Suprapubic skin (tissue), 4 donors: ENCODE measurements around the gene ANTXR1. TPM values are rescaled to one million over a fixed set of nuclear protein-coding genes. Genes with fewer than 3 reads are reported as not detected.

Source experiments
- DNase-seq, 2 donors: peaks; one replicate each; pipeline ENCODE4 v3.0.0-alpha.2; 2019; ENCODE audit warnings: low spot score in 2 of 2
- H3K27ac ChIP-seq: fragments of 200-600 bp; sonication (generic); one replicate; pipeline ENCODE4 v1.5.1; 2019
- H3K27me3 ChIP-seq: fragments of 200-600 bp; sonication (generic); one replicate; pipeline ENCODE4 v1.5.1; 2019
- H3K36me3 ChIP-seq: fragments of 200-600 bp; sonication (generic); one replicate; pipeline ENCODE4 v1.5.1; 2019
- H3K4me1 ChIP-seq: fragments of 200-600 bp; sonication (generic); one replicate; pipeline ENCODE4 v1.5.1; 2019
- H3K4me3 ChIP-seq: fragments of 200-600 bp; sonication (generic); one replicate; pipeline ENCODE4 v1.5.1; 2019; ENCODE audit warnings: mild to moderate bottlenecking
- H3K9me3 ChIP-seq: fragments of 200-600 bp; sonication (generic); one replicate; pipeline ENCODE4 v1.5.1; 2019
- CTCF ChIP-seq, 2 donors: fragments of 200-600 bp in 1 of 2; fragments of 450-650 bp in 1 of 2; sonication (generic) in 1 of 2; IDR thresholded peaks; one replicate each; pipeline ENCODE4 v1.5.1; 2016 to 2019; ENCODE audit warnings: antibody characterized with exemption in 2 of 2, mild to moderate bottlenecking in 1 of 2, moderate library complexity in 1 of 2
- EP300 ChIP-seq: sonication (generic); formaldehyde crosslinking; IDR thresholded peaks from one replicate; pipeline ENCODE4 v1.6.1; 2017; ENCODE audit warnings: antibody characterized with exemption
- POLR2A ChIP-seq, 2 donors: fragments of 450-650 bp; IDR thresholded peaks; one replicate each; pipeline ENCODE4 v1.6.1; 2017; ENCODE audit warnings: antibody characterized with exemption in 2 of 2, mild to moderate bottlenecking in 2 of 2, moderate library complexity in 2 of 2
- POLR2AphosphoS5 ChIP-seq, 3 donors: sonication (generic); formaldehyde crosslinking; IDR thresholded peaks; one replicate each; pipeline ENCODE4 v1.6.1; 2017; ENCODE audit warnings: antibody characterized with exemption in 3 of 3
- WGBS: methylation state at CpG from one replicate; pipeline ENCODE4 v1.1.5; 2018; 5-methylcytosine and 5-hydroxymethylcytosine counted together
- total RNA-seq, 4 donors: library from RNA; depleted of rRNA; stranded (reverse); fragments of >200 nt; gene quantifications; one replicate each; pipeline ENCODE4 v1.1.0, GENCODE V29; 2016

ANTXR1 gene
- total RNA-seq, 4 donors from 2014 or later, result 35.5 to 111 (median 66.6) TPM

- Histone ChIP-seq H3K27ac (no peak overlapping the region), H3K4me1 (no peaks in the 10 kb centered on the region), H3K4me3 (no peak overlapping the region), H3K9me3 (no peaks in the 10 kb centered on the region), H3K27me3 (no peaks in the 10 kb centered on the region), H3K36me3 (peaks cover 14% of the 10 kb centered on the region)
- DNase-seq, result no peak
- WGBS, result 86% methylated on average over 3 of the region's 3 CpGs
- TF ChIP-seq CTCF (IDR thresholded peaks at IDR 0.05) (no peak), EP300 (no peak), POLR2A (IDR thresholded peaks at IDR 0.05) (no peak), POLR2AphosphoS5 (IDR thresholded peaks at IDR 0.05) (no peak)
Measured at GRCh38 chr2:69125816-69126215, 112.8 kb downstream of the ANTXR1 start.

- DNase-seq, result no peak
- Histone ChIP-seq H3K36me3 (peaks cover 17% of the 10 kb centered on the region), H3K27ac (no peak overlapping the region), H3K27me3 (no peaks in the 10 kb centered on the region), H3K4me1 (no peaks in the 10 kb centered on the region), H3K9me3 (no peaks in the 10 kb centered on the region), H3K4me3 (no peak overlapping the region)
- no peak for TF ChIP-seq POLR2A (IDR thresholded peaks at IDR 0.05)
- TF ChIP-seq CTCF (IDR thresholded peaks at IDR 0.05), result no peak
Measured at GRCh38 chr2:69126341-69126740, 113.4 kb downstream of the ANTXR1 start.

- peaks cover 3% of the 10 kb centered on the region for H3K4me1 ChIP-seq
- peaks cover 11% of the 10 kb centered on the region for H3K36me3 ChIP-seq
- H3K27me3 ChIP-seq, result no peaks in the 10 kb centered on the region
- H3K27ac ChIP-seq, result no peak overlapping the region
- WGBS, result 95% methylated on average over 6 of the region's 6 CpGs
- TF ChIP-seq POLR2A (IDR thresholded peaks at IDR 0.05) (no peak), POLR2AphosphoS5 (IDR thresholded peaks at IDR 0.05) (no peak), CTCF (IDR thresholded peaks at IDR 0.05) (no peak), EP300 (no peak)
- no peak for DNase-seq
- H3K4me3 ChIP-seq, result no peak overlapping the region
- no peaks in the 10 kb centered on the region for H3K9me3 ChIP-seq
Measured at GRCh38 chr2:69131452-69131851, 118.5 kb downstream of the ANTXR1 start.

- no peak for TF ChIP-seq POLR2A (IDR thresholded peaks at IDR 0.05)
- TF ChIP-seq CTCF (IDR thresholded peaks at IDR 0.05), result no peak
- no peak for TF ChIP-seq POLR2AphosphoS5 (IDR thresholded peaks at IDR 0.05)
- no peak for TF ChIP-seq EP300
- Histone ChIP-seq H3K9me3 (no peaks in the 10 kb centered on the region), H3K36me3 (peaks cover 11% of the 10 kb centered on the region), H3K27me3 (no peaks in the 10 kb centered on the region), H3K4me3 (no peak overlapping the region), H3K27ac (no peak overlapping the region), H3K4me1 (peaks cover 3% of the 10 kb centered on the region)
- 91% methylated on average over 4 of the region's 4 CpGs for WGBS
- DNase-seq, result no peak
Measured at GRCh38 chr2:69131983-69132675, 119.2 kb downstream of the ANTXR1 start.

GRCh38 chr2:69132960-69133590 lies 120.1 kb downstream of the ANTXR1 start:
- Histone ChIP-seq H3K9me3 (no peaks in the 10 kb centered on the region), H3K4me3 (no peak overlapping the region), H3K4me1 (peaks cover 6% of the 10 kb centered on the region), H3K36me3 (peaks cover 11% of the 10 kb centered on the region), H3K27ac (no peak overlapping the region), H3K27me3 (no peaks in the 10 kb centered on the region)
- DNase-seq, result no peak
- no peak for TF ChIP-seq CTCF (IDR thresholded peaks at IDR 0.05)
- 92% methylated on average over 6 of the region's 6 CpGs for WGBS
